ENCODE measurements around the gene CCDC188. TPM values are rescaled to one million over a fixed set of nuclear protein-coding genes. Genes with fewer than 3 reads are reported as not detected.

Gene CCDC188
- total and polyA plus RNA-seq, 2 of the 13 experiments (the other 11 are each of a cell fraction or from before 2014, with no cell fraction given), result not detected

DNA sequence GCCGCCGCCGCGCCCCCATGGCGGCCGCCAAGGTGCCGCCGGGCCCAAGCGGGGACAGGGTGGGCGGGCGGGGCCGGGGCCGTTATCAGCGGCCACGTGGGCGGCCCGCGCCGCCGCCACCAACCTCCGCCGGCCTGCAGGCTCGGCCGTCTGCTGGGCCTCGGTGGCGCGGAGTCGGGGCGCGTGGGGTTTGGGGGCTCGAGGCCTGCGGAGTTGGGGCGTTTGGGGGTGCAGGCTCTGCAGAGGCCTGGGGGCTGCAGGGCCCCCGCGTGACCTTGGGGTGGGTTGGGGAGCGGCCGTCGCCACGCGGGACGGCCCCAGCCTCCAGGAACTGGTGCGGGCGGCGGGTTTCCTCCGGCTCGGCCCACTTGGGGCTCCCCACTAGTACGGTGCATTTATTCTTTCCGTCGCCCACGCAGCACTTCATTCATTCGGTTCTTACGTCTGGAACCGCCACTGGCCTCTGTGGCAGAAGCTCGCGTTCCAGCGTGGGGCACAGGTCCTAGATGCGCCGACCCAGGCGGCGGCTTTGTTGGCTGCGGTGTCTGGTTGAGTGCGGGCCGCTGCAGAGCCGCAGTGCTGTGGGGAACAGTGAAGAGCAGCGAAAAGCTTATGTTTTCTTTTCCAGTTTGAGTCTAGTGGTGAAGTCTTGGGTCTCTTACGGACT is 33.1 kb downstream of the CCDC188 start (continued):
- TF ChIP-seq, protein P1, sequence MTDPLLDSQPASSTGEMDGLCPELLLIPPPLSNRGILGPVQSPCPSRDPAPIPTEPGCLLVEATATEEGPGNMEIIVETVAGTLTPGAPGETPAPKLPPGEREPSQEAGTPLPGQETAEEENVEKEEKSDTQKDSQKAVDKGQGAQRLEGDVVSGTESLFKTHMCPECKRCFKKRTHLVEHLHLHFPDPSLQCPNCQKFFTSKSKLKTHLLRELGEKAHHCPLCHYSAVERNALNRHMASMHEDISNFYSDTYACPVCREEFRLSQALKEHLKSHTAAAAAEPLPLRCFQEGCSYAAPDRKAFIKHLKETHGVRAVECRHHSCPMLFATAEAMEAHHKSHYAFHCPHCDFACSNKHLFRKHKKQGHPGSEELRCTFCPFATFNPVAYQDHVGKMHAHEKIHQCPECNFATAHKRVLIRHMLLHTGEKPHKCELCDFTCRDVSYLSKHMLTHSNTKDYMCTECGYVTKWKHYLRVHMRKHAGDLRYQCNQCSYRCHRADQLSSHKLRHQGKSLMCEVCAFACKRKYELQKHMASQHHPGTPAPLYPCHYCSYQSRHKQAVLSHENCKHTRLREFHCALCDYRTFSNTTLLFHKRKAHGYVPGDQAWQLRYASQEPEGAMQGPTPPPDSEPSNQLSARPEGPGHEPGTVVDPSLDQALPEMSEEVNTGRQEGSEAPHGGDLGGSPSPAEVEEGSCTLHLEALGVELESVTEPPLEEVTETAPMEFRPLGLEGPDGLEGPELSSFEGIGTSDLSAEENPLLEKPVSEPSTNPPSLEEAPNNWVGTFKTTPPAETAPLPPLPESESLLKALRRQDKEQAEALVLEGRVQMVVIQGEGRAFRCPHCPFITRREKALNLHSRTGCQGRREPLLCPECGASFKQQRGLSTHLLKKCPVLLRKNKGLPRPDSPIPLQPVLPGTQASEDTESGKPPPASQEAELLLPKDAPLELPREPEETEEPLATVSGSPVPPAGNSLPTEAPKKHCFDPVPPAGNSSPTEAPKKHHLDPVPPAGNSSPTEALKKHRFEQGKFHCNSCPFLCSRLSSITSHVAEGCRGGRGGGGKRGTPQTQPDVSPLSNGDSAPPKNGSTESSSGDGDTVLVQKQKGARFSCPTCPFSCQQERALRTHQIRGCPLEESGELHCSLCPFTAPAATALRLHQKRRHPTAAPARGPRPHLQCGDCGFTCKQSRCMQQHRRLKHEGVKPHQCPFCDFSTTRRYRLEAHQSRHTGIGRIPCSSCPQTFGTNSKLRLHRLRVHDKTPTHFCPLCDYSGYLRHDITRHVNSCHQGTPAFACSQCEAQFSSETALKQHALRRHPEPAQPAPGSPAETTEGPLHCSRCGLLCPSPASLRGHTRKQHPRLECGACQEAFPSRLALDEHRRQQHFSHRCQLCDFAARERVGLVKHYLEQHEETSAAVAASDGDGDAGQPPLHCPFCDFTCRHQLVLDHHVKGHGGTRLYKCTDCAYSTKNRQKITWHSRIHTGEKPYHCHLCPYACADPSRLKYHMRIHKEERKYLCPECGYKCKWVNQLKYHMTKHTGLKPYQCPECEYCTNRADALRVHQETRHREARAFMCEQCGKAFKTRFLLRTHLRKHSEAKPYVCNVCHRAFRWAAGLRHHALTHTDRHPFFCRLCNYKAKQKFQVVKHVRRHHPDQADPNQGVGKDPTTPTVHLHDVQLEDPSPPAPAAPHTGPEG (CRISPR knock-in tag; IDR thresholded peaks at IDR 0.05), result 0 out of 2 replicates have a peak, but pooled peaks have one; percentile 24
- TF ChIP-seq, protein P2, sequence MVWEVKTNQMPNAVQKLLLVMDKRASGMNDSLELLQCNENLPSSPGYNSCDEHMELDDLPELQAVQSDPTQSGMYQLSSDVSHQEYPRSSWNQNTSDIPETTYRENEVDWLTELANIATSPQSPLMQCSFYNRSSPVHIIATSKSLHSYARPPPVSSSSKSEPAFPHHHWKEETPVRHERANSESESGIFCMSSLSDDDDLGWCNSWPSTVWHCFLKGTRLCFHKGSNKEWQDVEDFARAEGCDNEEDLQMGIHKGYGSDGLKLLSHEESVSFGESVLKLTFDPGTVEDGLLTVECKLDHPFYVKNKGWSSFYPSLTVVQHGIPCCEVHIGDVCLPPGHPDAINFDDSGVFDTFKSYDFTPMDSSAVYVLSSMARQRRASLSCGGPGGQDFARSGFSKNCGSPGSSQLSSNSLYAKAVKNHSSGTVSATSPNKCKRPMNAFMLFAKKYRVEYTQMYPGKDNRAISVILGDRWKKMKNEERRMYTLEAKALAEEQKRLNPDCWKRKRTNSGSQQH (CRISPR knock-in tag; IDR thresholded peaks at IDR 0.05; ENCODE audit: low read depth), result 0 out of 2 replicates have a peak, but pooled peaks have one; percentile 33
